ENCODE results near the gene CA12. TPM values are rescaled to one million over a fixed set of nuclear protein-coding genes. Genes with fewer than 3 reads are reported as not detected.

Gene CA12
- total and polyA plus RNA-seq, 9 donors, result 0.16 to 10.5 (median 3.5) TPM; not detected in 1

- WGBS, 3 donors, result 85 to 93% (median 88%) methylated on average over 10 of the region's 10 CpGs
- intact Hi-C loops (cut with DNase I), result no loop called here
- H3K4me1 ChIP-seq (ENCODE audit: insufficient read depth), result no peaks in the 10 kb centered on the region
- H3K9me3 ChIP-seq, result no peaks in the 10 kb centered on the region
- no peak for TF ChIP-seq CTCF (IDR thresholded peaks at IDR 0.05)
- no peak for TF ChIP-seq EP300 (IDR thresholded peaks at IDR 0.05)
- no peak for TF ChIP-seq POLR2A (IDR thresholded peaks at IDR 0.05)
- DNase-seq, result no peak
- no peak overlapping the region for H3K4me3 ChIP-seq
- H3K36me3 ChIP-seq, result no peaks in the 10 kb centered on the region
- no peak overlapping the region for H3K27ac ChIP-seq
- no peaks in the 10 kb centered on the region for H3K27me3 ChIP-seq
Measured at GRCh38 chr15:63339006-63339766, 42.5 kb downstream of the CA12 start.

GRCh38 chr15:63338170-63338569, 43.5 kb downstream of the CA12 start:
- no peaks in the 10 kb centered on the region for H3K36me3 ChIP-seq
- intact Hi-C loops (cut with DNase I), result no loop called here
- DNase-seq, result no peak
- no peak overlapping the region for H3K4me3 ChIP-seq
- no peaks in the 10 kb centered on the region for H3K27me3 ChIP-seq
- H3K4me1 ChIP-seq (ENCODE audit: insufficient read depth), result no peaks in the 10 kb centered on the region
- no peaks in the 10 kb centered on the region for H3K9me3 ChIP-seq
- no peak overlapping the region for H3K27ac ChIP-seq
- TF ChIP-seq CTCF (IDR thresholded peaks at IDR 0.05) (no peak), POLR2A (IDR thresholded peaks at IDR 0.05) (no peak), EP300 (IDR thresholded peaks at IDR 0.05) (no peak)

- intact Hi-C loops (cut with DNase I), result no loop called here
- no peak for DNase-seq
- H3K36me3 ChIP-seq, result no peaks in the 10 kb centered on the region
- TF ChIP-seq EP300 (IDR thresholded peaks at IDR 0.05) (no peak), CTCF (IDR thresholded peaks at IDR 0.05) (no peak), POLR2A (IDR thresholded peaks at IDR 0.05) (no peak)
- H3K27ac ChIP-seq, result no peak overlapping the region
- no peaks in the 10 kb centered on the region for H3K9me3 ChIP-seq
- no peak overlapping the region for H3K4me3 ChIP-seq
- 95 to 97% (median 95%) methylated on average over 4 of the region's 4 CpGs for WGBS, 3 donors
- H3K27me3 ChIP-seq, result no peaks in the 10 kb centered on the region
- H3K4me1 ChIP-seq (ENCODE audit: insufficient read depth), result no peaks in the 10 kb centered on the region
Measured at GRCh38 chr15:63337046-63337445, 44.6 kb downstream of the CA12 start.

GRCh38 chr15:63335543-63336240, 46.0 kb downstream of the CA12 start:
- WGBS, 3 donors, result 88 to 92% (median 91%) methylated on average over 8 of the region's 8 CpGs
- H3K4me1 ChIP-seq (ENCODE audit: insufficient read depth), result no peaks in the 10 kb centered on the region
- TF ChIP-seq EP300 (IDR thresholded peaks at IDR 0.05) (no peak), CTCF (IDR thresholded peaks at IDR 0.05) (no peak), POLR2A (IDR thresholded peaks at IDR 0.05) (no peak)
- DNase-seq, result no peak
- no peak overlapping the region for H3K27ac ChIP-seq
- no peaks in the 10 kb centered on the region for H3K9me3 ChIP-seq
- no peak overlapping the region for H3K4me3 ChIP-seq
- no peaks in the 10 kb centered on the region for H3K36me3 ChIP-seq
- H3K27me3 ChIP-seq, result no peaks in the 10 kb centered on the region
- intact Hi-C loops (cut with DNase I), result no loop called here

Measured in ovary (tissue), 9 donors.